NOMO-1 (cell line): ENCODE data around the gene ZFHX2.
"Not testable (repeated sequence)": the region's sequence is repeated elsewhere in the genome, so short reads cannot be mapped to it uniquely, and the experiment has no call there.

Source experiments
- DNase-seq, 2 experiments: peaks; one replicate each; lab custom pipeline; 2025; ENCODE audit not compliant: unreplicated experiment in 2 of 2; lab: John Stamatoyannopoulos, UW

The ZFHX2 gene

GRCh38 chr14:23544511-23545447 is 6.8 kb downstream of the ZFHX2 start:
- DNase-seq = no peak

GRCh38 chr14:23543403-23543802 is 8.2 kb downstream of the ZFHX2 start:
- DNase-seq = no peak

GRCh38 chr14:23542261-23542660 is 9.3 kb downstream of the ZFHX2 start:
- DNase-seq = no peak

- no peak for DNase-seq
Observed at GRCh38 chr14:23540141-23540469, 11.5 kb downstream of the ZFHX2 start.

- DNase-seq = peak in 1 of 2 experiments; percentile 43
Observed at GRCh38 chr14:23539248-23540140, 12.1 kb downstream of the ZFHX2 start.

- DNase-seq = no peak
Observed at GRCh38 chr14:23538785-23539184, 12.8 kb downstream of the ZFHX2 start.

- DNase-seq = no peak
Observed at GRCh38 chr14:23538050-23538718, 13.4 kb downstream of the ZFHX2 start.

GRCh38 chr14:23537351-23538049 is 14.1 kb downstream of the ZFHX2 start:
- DNase-seq = no peak

GRCh38 chr14:23536906-23537305 is 14.7 kb downstream of the ZFHX2 start:
- DNase-seq = not testable (repeated sequence)

- DNase-seq = no peak
Observed at GRCh38 chr14:23536494-23536893, 15.1 kb downstream of the ZFHX2 start.

- DNase-seq = no peak
Observed at GRCh38 chr14:23535943-23536342, 15.6 kb downstream of the ZFHX2 start.

GRCh38 chr14:23533652-23534435 is 17.7 kb downstream of the ZFHX2 start:
- DNase-seq = no peak

GRCh38 chr14:23532658-23533057 is 18.9 kb downstream of the ZFHX2 start:
- no peak for DNase-seq

- no peak for DNase-seq
Observed at GRCh38 chr14:23531391-23531790, 20.2 kb downstream of the ZFHX2 start.

- peak in 1 of 2 experiments; percentile 6 for DNase-seq
Observed at GRCh38 chr14:23530375-23531055, 21.1 kb downstream of the ZFHX2 start.

GRCh38 chr14:23529016-23529415 is 22.5 kb downstream of the ZFHX2 start:
- DNase-seq = no peak

- DNase-seq = no peak
Observed at GRCh38 chr14:23528555-23528954, 23.0 kb downstream of the ZFHX2 start.

GRCh38 chr14:23525611-23526010 is 26.0 kb downstream of the ZFHX2 start:
- no peak for DNase-seq

- no peak for DNase-seq
Observed at GRCh38 chr14:23524954-23525353, 26.6 kb downstream of the ZFHX2 start.
